HL-60 (cell line): ENCODE data around the gene ITGAV.

ENCODE experiments used
- DNase-seq, 2 experiments: peaks; one replicate each; pipeline ENCODE4 v3.0.0-alpha.2; 2010 to 2020; ENCODE audit warnings: low read depth in 1 of 2, low spot score in 1 of 2
- H3K27ac ChIP-seq: fragments of 250-450 bp; sonication (Bioruptor Pico); replicated peaks from 2 replicates; pipeline ENCODE4 v1.5.1; 2020; ENCODE audit warnings: mild to moderate bottlenecking, moderate library complexity
- H3K27me3 ChIP-seq: fragments of 250-450 bp; sonication (Bioruptor Pico); 2 replicates; pipeline ENCODE4 v1.5.1; 2021; ENCODE audit warnings: mild to moderate bottlenecking, moderate library complexity; ENCODE audit not compliant: insufficient read depth, poor library complexity, severe bottlenecking
- H3K4me3 ChIP-seq: replicated peaks from 2 replicates; pipeline ENCODE4 v1.5.1; 2011; ENCODE audit warnings: mild to moderate bottlenecking, control low read depth, low read length; ENCODE audit not compliant: insufficient read depth
- CTCF ChIP-seq: IDR thresholded peaks from one replicate; pipeline ENCODE4 v1.5.1; 2011; ENCODE audit warnings: low read length, control low read depth, inconsistent platforms; ENCODE audit not compliant: insufficient read depth
- GABPA ChIP-seq: IDR thresholded peaks from 2 replicates; pipeline ENCODE4 v1.6.1; 2012; ENCODE audit warnings: low read depth
- POLR2AphosphoS5 ChIP-seq: IDR thresholded peaks from 2 replicates; pipeline ENCODE4 v1.6.1; 2012; ENCODE audit warnings: low read depth
- REST ChIP-seq: IDR thresholded peaks from 2 replicates; pipeline ENCODE4 v1.6.1; 2012; ENCODE audit warnings: low read depth; ENCODE audit not compliant: insufficient replicate concordance
- SPI1 ChIP-seq: IDR thresholded peaks from 2 replicates; pipeline ENCODE4 v1.6.1; 2012; ENCODE audit warnings: low read depth, mild to moderate bottlenecking, borderline replicate concordance

The ITGAV gene

DNA sequence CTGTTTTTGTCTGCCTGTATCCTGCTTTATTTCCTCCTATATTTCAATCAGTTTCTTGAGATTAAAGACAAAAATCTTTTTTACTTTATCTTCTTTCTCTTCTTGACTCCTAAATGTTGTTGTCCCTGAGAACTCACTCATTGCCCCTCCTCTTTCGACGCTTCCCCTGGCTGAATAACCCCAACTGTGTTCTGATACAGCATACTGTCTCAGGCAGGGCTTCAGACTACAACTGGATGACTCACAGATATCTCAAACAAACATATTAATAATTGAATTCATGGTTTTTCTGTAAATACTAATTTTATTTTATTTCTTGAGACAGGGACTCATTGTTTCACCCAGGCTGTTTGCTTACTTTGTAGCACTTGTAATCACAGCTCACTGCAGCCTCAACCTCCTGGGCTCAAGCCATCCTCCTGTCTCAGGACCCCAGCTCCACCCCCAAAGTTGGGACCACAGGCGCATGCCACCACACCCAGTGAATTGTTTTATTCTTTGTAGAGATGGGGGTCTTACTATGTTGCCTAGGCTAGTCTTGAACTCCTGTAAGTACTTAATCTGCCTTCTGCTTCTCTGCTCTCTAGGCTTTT is 9.4 kb downstream of the ITGAV start:
- no peak for DNase-seq
- TF ChIP-seq POLR2AphosphoS5 (no peak), GABPA (no peak), REST (no peak), SPI1 (no peak), CTCF (no peak)
- no peak overlapping the region for H3K27ac ChIP-seq

GRCh38 chr2:186603286-186603685 is 13.4 kb downstream of the ITGAV start:
- Histone ChIP-seq H3K4me3 (no peak overlapping the region), H3K27ac (no peak overlapping the region), H3K27me3 (no peaks in the 10 kb centered on the region)
- DNase-seq: no peak
- no peak for TF ChIP-seq SPI1
- TF ChIP-seq POLR2AphosphoS5: no peak
- no peak for TF ChIP-seq GABPA
- TF ChIP-seq CTCF: no peak
- TF ChIP-seq REST: no peak

More for the DNA sequence above, 9.4 kb downstream of the ITGAV start:
- Histone ChIP-seq H3K4me3 (no peak overlapping the region), H3K27me3 (no peaks in the 10 kb centered on the region)

DNA sequence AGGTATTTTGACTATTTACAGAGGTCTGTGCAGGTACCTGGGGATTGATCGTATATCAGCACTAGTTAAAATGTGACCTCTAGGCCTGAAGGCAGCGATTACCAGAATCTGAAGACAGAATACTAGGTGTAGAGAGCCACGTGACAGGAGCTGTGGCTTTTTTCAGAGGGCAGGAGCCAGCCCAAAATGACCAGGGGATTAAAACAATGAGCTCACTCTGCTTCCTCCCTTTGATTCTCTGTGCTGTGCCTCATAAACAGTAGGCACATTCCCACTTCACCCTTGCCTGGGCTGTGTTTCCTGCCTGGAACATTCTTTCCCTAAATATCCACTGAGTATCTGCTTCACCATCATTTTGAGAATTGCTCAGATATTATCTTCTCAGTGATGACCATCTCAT is 15.2 kb downstream of the ITGAV start:
- no peak for DNase-seq
- Histone ChIP-seq H3K27me3 (no peaks in the 10 kb centered on the region), H3K4me3 (no peak overlapping the region), H3K27ac (no peak overlapping the region)
- TF ChIP-seq POLR2AphosphoS5 (no peak), CTCF (no peak), GABPA (no peak), SPI1 (no peak), REST (no peak)
